ENCODE results near the gene RPL13. TPM values are rescaled to one million over a fixed set of nuclear protein-coding genes. Genes with fewer than 3 reads are reported as not detected.

Gene RPL13
- total and polyA plus RNA-seq, 4 donors: 699 to 2,663 (median 1,571) TPM

DNA sequence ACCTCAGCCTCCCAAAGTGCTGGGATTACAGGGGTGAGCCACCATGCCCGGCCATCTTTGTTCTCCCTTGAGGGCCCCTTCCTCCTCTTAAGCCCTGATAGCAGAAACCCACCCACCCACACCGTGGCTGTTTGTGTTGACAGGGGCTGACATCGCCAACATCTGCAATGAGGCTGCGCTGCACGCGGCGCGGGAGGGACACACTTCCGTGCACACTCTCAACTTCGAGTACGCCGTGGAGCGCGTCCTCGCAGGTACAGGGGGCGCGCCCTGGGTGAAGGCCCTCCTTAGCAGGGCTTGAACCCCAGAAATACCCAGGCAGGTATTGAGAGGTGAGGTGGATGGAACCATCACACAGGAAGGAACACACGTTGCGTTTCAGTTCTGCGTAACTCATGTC, 12.6 kb upstream of the RPL13 start:
- WGBS: 97% methylated on average over 20 of the region's 20 CpGs
- no peaks in the 10 kb centered on the region for H3K9me3 ChIP-seq (ENCODE audit: control insufficient read depth in 4 of 4, low read length in 3 of 4)
- H3K27ac ChIP-seq (ENCODE audit: low read depth in 1 of 2, low read length in 2 of 2): no peak overlapping the region
- H3K36me3 ChIP-seq (ENCODE audit: control insufficient read depth in 4 of 4, insufficient read depth in 3 of 4, low read depth in 1 of 4, low read length in 3 of 4): peaks cover 7 to 49% (median 19%) of the 10 kb centered on the region in 4 donors
- H3K4me3 ChIP-seq (ENCODE audit: low read depth in 1 of 3, low read length in 3 of 3): no peak overlapping the region
- DNase-seq (ENCODE audit: low spot score): no peak
- H3K4me1 ChIP-seq (ENCODE audit: control insufficient read depth in 4 of 4, insufficient read depth in 4 of 4, low read length in 3 of 4): peaks cover 0 to 24% (median 15%) of the 10 kb centered on the region in 4 donors
- no peaks in the 10 kb centered on the region for H3K27me3 ChIP-seq (ENCODE audit: control insufficient read depth in 4 of 4, insufficient read depth in 4 of 4, low read length in 3 of 4)
- no peak overlapping the region for H3K9ac ChIP-seq (ENCODE audit: low read depth in 1 of 2, low read length in 2 of 2)
- TF ChIP-seq, protein P1, sequence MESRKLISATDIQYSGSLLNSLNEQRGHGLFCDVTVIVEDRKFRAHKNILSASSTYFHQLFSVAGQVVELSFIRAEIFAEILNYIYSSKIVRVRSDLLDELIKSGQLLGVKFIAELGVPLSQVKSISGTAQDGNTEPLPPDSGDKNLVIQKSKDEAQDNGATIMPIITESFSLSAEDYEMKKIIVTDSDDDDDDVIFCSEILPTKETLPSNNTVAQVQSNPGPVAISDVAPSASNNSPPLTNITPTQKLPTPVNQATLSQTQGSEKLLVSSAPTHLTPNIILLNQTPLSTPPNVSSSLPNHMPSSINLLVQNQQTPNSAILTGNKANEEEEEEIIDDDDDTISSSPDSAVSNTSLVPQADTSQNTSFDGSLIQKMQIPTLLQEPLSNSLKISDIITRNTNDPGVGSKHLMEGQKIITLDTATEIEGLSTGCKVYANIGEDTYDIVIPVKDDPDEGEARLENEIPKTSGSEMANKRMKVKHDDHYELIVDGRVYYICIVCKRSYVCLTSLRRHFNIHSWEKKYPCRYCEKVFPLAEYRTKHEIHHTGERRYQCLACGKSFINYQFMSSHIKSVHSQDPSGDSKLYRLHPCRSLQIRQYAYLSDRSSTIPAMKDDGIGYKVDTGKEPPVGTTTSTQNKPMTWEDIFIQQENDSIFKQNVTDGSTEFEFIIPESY (IDR thresholded peaks at IDR 0.05): no peak
- TF ChIP-seq EGR1 (IDR thresholded peaks at IDR 0.05; ENCODE audit: low read depth in 2 of 2) (no peak), JUND (IDR thresholded peaks at IDR 0.05) (no peak), TAF1 (conservative IDR thresholded peaks at IDR 0.05) (no peak), YY1 (IDR thresholded peaks at IDR 0.05) (no peak), FOXA1 (IDR thresholded peaks at IDR 0.05) (no peak), HNF4G (IDR thresholded peaks at IDR 0.05) (no peak), RXRA (IDR thresholded peaks at IDR 0.05) (no peak), RAD21 (IDR thresholded peaks at IDR 0.05) (no peak), GABPA (IDR thresholded peaks at IDR 0.05 in 1 of 2, conservative IDR thresholded peaks at IDR 0.05 in 1 of 2) (no peak), NR2F2 (IDR thresholded peaks at IDR 0.05) (no peak)
- TF ChIP-seq, protein P2, sequence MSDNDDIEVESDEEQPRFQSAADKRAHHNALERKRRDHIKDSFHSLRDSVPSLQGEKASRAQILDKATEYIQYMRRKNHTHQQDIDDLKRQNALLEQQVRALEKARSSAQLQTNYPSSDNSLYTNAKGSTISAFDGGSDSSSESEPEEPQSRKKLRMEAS (IDR thresholded peaks at IDR 0.05): no peak
- TF ChIP-seq, protein P3, sequence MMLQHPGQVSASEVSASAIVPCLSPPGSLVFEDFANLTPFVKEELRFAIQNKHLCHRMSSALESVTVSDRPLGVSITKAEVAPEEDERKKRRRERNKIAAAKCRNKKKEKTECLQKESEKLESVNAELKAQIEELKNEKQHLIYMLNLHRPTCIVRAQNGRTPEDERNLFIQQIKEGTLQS (IDR thresholded peaks at IDR 0.05): no peak

DNA sequence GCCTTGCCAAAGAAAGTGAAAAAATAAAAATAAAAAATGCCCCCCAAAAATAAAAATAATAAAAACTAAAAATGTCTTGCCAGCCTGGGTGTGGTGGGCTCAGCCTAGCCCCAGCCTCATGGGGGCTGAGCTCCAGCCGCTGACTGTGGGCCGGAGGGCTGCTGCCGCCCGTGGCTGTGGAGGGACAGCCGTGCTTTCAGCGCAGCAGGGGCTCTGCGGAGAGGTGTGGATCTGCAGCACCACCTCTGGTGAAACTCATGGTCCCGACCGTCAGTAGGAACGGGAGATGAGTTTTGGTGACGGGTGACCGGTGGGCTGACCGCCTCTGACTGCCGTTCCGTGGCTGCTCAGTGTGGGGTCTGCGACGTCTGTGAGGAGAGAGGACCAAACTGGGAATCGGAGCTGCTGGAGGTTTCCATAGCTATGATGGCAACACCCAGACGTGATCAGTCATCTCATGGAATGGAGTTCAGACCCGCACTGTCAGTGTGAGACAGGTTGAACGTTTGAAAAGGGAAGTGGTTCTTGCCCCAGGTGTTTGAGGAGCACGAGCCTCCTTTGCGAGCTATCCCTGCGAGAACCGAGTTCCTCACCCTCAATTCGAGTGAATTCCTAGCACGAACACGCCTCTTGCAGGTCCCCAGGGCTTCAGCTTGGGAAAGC, 12.0 kb upstream of the RPL13 start:
- Histone ChIP-seq H3K27me3 (ENCODE audit: control insufficient read depth in 4 of 4, insufficient read depth in 4 of 4, low read length in 3 of 4) (no peaks in the 10 kb centered on the region), H3K9ac (ENCODE audit: low read depth in 1 of 2, low read length in 2 of 2) (no peak overlapping the region), H3K4me1 (ENCODE audit: control insufficient read depth in 4 of 4, insufficient read depth in 4 of 4, low read length in 3 of 4) (peaks cover 0 to 24% (median 15%) of the 10 kb centered on the region in 4 donors), H3K27ac (ENCODE audit: low read depth in 1 of 2, low read length in 2 of 2) (no peak overlapping the region), H3K36me3 (ENCODE audit: control insufficient read depth in 4 of 4, insufficient read depth in 3 of 4, low read depth in 1 of 4, low read length in 3 of 4) (peaks cover 8 to 51% (median 21%) of the 10 kb centered on the region in 4 donors), H3K4me3 (ENCODE audit: low read depth in 1 of 3, low read length in 3 of 3) (no peak overlapping the region), H3K9me3 (ENCODE audit: control insufficient read depth in 4 of 4, low read length in 3 of 4) (no peaks in the 10 kb centered on the region)
- WGBS: 94% methylated on average over 28 of the region's 28 CpGs
- DNase-seq (ENCODE audit: low spot score): no peak
- no peak for TF ChIP-seq HNF4G (IDR thresholded peaks at IDR 0.05)
- TF ChIP-seq RXRA (IDR thresholded peaks at IDR 0.05): no peak
- TF ChIP-seq JUND (IDR thresholded peaks at IDR 0.05): no peak
- TF ChIP-seq, protein P4, sequence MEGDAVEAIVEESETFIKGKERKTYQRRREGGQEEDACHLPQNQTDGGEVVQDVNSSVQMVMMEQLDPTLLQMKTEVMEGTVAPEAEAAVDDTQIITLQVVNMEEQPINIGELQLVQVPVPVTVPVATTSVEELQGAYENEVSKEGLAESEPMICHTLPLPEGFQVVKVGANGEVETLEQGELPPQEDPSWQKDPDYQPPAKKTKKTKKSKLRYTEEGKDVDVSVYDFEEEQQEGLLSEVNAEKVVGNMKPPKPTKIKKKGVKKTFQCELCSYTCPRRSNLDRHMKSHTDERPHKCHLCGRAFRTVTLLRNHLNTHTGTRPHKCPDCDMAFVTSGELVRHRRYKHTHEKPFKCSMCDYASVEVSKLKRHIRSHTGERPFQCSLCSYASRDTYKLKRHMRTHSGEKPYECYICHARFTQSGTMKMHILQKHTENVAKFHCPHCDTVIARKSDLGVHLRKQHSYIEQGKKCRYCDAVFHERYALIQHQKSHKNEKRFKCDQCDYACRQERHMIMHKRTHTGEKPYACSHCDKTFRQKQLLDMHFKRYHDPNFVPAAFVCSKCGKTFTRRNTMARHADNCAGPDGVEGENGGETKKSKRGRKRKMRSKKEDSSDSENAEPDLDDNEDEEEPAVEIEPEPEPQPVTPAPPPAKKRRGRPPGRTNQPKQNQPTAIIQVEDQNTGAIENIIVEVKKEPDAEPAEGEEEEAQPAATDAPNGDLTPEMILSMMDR (IDR thresholded peaks at IDR 0.05; ENCODE audit: low read depth, low read length, missing input control): no peak
- no peak for TF ChIP-seq REST (IDR thresholded peaks at IDR 0.05)
- TF ChIP-seq FOXA1 (IDR thresholded peaks at IDR 0.05): no peak
- no peak for TF ChIP-seq HNF4A (conservative IDR thresholded peaks at IDR 0.05)
- TF ChIP-seq, protein P3 (IDR thresholded peaks at IDR 0.05): no peak
- no peak for TF ChIP-seq YY1 (IDR thresholded peaks at IDR 0.05)
- TF ChIP-seq GABPA (IDR thresholded peaks at IDR 0.05 in 1 of 2, conservative IDR thresholded peaks at IDR 0.05 in 1 of 2): no peak
- TF ChIP-seq SP1 (IDR thresholded peaks at IDR 0.05): no peak
- TF ChIP-seq TAF1 (conservative IDR thresholded peaks at IDR 0.05): no peak
- TF ChIP-seq EGR1 (IDR thresholded peaks at IDR 0.05; ENCODE audit: low read depth in 2 of 2): no peak
- TF ChIP-seq RAD21 (IDR thresholded peaks at IDR 0.05): no peak
- TF ChIP-seq, protein P2 (IDR thresholded peaks at IDR 0.05): no peak
- no peak for TF ChIP-seq NR2F2 (IDR thresholded peaks at IDR 0.05)
- TF ChIP-seq FOXA2 (IDR thresholded peaks at IDR 0.05): no peak
- TF ChIP-seq, protein P1 (IDR thresholded peaks at IDR 0.05): no peak
